A549 treated with CORT108297 at 1 μM for 4 hours (cell line): ENCODE measurements around the gene CHST3. TPM values are rescaled to one million over a fixed set of nuclear protein-coding genes. Genes with fewer than 3 reads are reported as not detected.

ENCODE experiments used
- total RNA-seq: library from RNA; stranded (reverse); fragments of 200-300 nt; extraction: Qiagen RNA extraction; gene quantifications from 5 replicates; pipeline ENCODE4 v1.2.3, GENCODE V29; 2022

The CHST3 gene, protein sequence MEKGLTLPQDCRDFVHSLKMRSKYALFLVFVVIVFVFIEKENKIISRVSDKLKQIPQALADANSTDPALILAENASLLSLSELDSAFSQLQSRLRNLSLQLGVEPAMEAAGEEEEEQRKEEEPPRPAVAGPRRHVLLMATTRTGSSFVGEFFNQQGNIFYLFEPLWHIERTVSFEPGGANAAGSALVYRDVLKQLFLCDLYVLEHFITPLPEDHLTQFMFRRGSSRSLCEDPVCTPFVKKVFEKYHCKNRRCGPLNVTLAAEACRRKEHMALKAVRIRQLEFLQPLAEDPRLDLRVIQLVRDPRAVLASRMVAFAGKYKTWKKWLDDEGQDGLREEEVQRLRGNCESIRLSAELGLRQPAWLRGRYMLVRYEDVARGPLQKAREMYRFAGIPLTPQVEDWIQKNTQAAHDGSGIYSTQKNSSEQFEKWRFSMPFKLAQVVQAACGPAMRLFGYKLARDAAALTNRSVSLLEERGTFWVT
- total RNA-seq: 34.1 to 43.0 TPM (median 35.6 TPM) in 5 replicates

DNA sequence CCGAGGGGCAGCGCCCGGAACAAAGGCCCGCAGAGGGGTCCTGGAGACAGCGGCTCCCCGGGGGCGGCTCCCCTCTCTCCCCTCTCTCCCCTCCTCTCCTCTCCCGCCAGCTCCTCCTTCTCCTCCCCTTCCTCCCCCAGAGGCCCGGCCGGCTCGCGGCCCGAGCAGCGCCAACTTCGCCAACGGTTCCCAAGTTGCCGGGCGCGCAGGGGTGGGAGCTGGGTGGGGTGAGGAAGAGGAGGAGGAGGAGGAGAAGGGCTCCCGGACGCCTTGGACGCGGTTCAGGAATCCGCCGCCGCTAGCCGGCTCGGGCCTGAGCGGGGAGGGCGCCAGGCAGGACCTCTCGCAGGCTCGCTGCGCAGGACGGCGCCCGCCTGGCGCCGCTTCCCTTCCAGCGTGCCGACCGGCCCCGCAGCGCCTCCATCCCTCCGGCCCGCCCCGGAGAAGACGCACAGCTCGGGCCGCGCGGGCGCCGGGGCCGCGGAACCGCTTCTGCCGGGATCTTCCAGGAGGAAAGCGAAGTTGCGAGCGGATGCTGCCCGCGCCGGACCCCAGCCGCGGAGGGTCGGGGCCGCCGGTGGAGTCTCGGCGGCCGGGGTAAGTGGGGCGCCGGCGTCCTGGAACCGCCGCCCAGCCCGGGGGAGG lies at the start of gene CHST3:
Gene CHST3 (plus strand): TSS at position 298 of the 645 bp plus-strand sequence. CDS start 41,448 bp downstream, outside the sequence.

Other genes with a start within 250 kb of the CHST3 start
- not detected in 5 replicates for gene C10orf105, start 244.6 kb upstream of the CHST3 start, total RNA-seq
- 21.0 to 35.4 TPM (median 34.3 TPM) in 5 replicates for gene VSIR, start 190.9 kb upstream of the CHST3 start, total RNA-seq
- 825 to 1,002 TPM (median 905 TPM) in 5 replicates for gene PSAP, start 113.1 kb upstream of the CHST3 start, total RNA-seq
- 0.18 to 0.47 TPM (median 0.37 TPM) in 5 replicates for gene SPOCK2, start 124.2 kb downstream of the CHST3 start, total RNA-seq